ENCODE measurements around the gene SPDYC. TPM values are rescaled to one million over a fixed set of nuclear protein-coding genes. Genes with fewer than 3 reads are reported as not detected.
A peak's percentile ranks its signal among the peaks of the same experiment; 100 is the strongest.

SPDYC gene
- polyA plus RNA-seq, 2 donors, result not detected

- Histone ChIP-seq H3K27me3 (ENCODE audit: control insufficient read depth in 1 of 2, insufficient read depth in 2 of 2, low read length in 2 of 2) (no peaks in the 10 kb centered on the region), H3K36me3 (ENCODE audit: control insufficient read depth in 2 of 2, insufficient read depth in 2 of 2, low read length in 1 of 2) (peaks cover 22 to 52% of the 10 kb centered on the region in 2 donors), H3K27ac (ENCODE audit: low read depth in 2 of 2, low read length in 1 of 2) (no peak overlapping the region), H3K9me3 (ENCODE audit: control insufficient read depth in 2 of 2, insufficient read depth in 1 of 2, low read depth in 1 of 2, low read length in 1 of 2) (no peaks in the 10 kb centered on the region), H3K4me1 (ENCODE audit: control insufficient read depth in 2 of 2, insufficient read depth in 2 of 2, low read length in 1 of 2) (peaks cover 2 to 6% of the 10 kb centered on the region in 2 donors), H3K4me3 (ENCODE audit: low read depth in 1 of 2, low read length in 2 of 2) (no peak overlapping the region)
- 82 to 83% methylated on average over 10 of the region's 10 CpGs for WGBS, 2 donors
These were observed 19.2 kb downstream of the SPDYC start for GRCh38 chr11:65189191-65189590.

DNA sequence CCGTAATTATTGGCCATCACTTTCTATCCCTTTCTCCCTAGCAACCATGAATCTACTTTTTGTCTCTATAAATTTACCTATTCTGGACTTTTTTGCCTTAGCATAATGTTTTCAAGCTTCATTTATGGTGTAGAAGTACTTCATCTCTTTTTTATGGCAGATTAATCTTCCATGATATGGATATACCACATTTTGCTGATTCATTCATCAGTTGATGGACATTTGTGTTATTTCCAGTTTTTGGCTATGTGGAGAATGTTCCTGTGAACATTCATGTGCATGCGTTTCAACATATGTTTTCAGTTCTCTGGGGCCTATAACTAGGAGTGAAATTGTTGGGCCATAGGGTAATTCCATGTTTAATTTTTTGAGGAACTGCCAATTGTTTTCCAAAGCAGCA is 24.5 kb downstream of the SPDYC start:
- 92 to 96% methylated on average over 2 of the region's 2 CpGs for WGBS, 2 donors
- Histone ChIP-seq H3K4me3 (ENCODE audit: low read depth in 1 of 2, low read length in 2 of 2) (no peak overlapping the region), H3K36me3 (ENCODE audit: control insufficient read depth in 2 of 2, insufficient read depth in 2 of 2, low read length in 1 of 2) (peaks cover 7 to 13% of the 10 kb centered on the region in 2 donors)

GRCh38 chr11:65204143-65204542 is 34.1 kb downstream of the SPDYC start:
- Histone ChIP-seq H3K27me3 (ENCODE audit: control insufficient read depth in 1 of 2, insufficient read depth in 2 of 2, low read length in 2 of 2) (no peaks in the 10 kb centered on the region), H3K9me3 (ENCODE audit: control insufficient read depth in 2 of 2, insufficient read depth in 1 of 2, low read depth in 1 of 2, low read length in 1 of 2) (no peaks in the 10 kb centered on the region), H3K36me3 (ENCODE audit: control insufficient read depth in 2 of 2, insufficient read depth in 2 of 2, low read length in 1 of 2) (peaks cover 21 to 46% of the 10 kb centered on the region in 2 donors), H3K4me3 (ENCODE audit: low read depth in 1 of 2, low read length in 2 of 2) (no peak overlapping the region), H3K4me1 (ENCODE audit: control insufficient read depth in 2 of 2, insufficient read depth in 2 of 2, low read length in 1 of 2) (no peaks in the 10 kb centered on the region), H3K27ac (ENCODE audit: low read depth in 2 of 2, low read length in 1 of 2) (no peak overlapping the region)
- 95% methylated on average over 15 of the region's 15 CpGs for WGBS, 2 donors

More for the DNA sequence above, 24.5 kb downstream of the SPDYC start:
- Histone ChIP-seq H3K27me3 (ENCODE audit: control insufficient read depth in 1 of 2, insufficient read depth in 2 of 2, low read length in 2 of 2) (no peaks in the 10 kb centered on the region), H3K4me1 (ENCODE audit: control insufficient read depth in 2 of 2, insufficient read depth in 2 of 2, low read length in 1 of 2) (no peaks in the 10 kb centered on the region), H3K9me3 (ENCODE audit: control insufficient read depth in 2 of 2, insufficient read depth in 1 of 2, low read depth in 1 of 2, low read length in 1 of 2) (no peaks in the 10 kb centered on the region), H3K27ac (ENCODE audit: low read depth in 2 of 2, low read length in 1 of 2) (no peak overlapping the region)

DNA sequence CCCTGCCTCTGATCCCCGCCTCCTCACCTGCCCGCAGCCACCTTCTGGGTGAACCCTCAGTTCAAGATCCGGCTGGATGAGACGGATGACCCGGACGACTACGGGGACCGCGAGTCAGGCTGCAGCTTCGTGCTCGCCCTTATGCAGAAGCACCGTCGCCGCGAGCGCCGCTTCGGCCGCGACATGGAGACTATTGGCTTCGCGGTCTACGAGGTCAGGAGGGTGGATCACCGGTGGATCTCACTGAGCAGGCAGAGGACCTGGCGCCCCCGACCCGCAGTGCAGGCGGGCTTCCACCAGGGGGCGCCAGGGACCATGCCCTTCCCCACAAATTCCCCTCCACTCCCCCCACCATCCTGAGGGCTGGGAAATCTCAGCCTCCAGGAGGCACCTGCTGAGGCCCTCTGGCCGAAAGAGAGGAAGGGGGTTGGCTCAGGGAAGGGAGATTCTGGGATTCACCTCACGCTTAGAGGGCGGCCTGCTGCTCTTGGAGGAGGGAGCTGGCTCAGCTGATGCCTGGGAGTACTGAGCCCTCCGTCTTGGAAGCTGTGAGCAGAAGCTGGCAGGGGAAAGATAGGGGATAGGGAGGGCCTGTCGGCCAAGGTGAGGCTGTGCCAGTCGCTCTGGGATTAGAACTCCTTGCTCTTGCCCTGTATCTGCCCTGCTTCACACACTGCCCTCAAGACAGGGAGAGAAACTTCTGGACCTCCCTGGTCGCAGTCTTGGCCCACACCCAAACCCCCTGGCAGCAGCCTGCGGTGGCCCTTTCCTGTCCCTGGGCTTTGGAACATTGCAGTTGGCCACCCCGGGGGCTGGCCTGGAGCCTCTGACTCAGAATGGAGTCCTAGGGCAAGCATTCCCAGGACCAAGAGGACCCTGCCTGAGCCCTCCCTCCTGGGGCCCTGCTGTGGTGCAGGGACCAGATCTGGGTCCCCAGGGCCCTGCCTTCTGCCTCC is 34.9 kb downstream of the SPDYC start:
- no peaks in the 10 kb centered on the region for H3K27me3 ChIP-seq (ENCODE audit: control insufficient read depth in 1 of 2, insufficient read depth in 2 of 2, low read length in 2 of 2)
- H3K4me1 ChIP-seq (ENCODE audit: control insufficient read depth in 2 of 2, insufficient read depth in 2 of 2, low read length in 1 of 2), result no peaks in the 10 kb centered on the region
- H3K36me3 ChIP-seq (ENCODE audit: control insufficient read depth in 2 of 2, insufficient read depth in 2 of 2, low read length in 1 of 2), result peaks cover 18 to 53% of the 10 kb centered on the region in 2 donors
- H3K27ac ChIP-seq (ENCODE audit: low read depth in 2 of 2, low read length in 1 of 2), result no peak overlapping the region
- no peak overlapping the region for H3K4me3 ChIP-seq (ENCODE audit: low read depth in 1 of 2, low read length in 2 of 2)
- WGBS, 2 donors, result 69 to 72% methylated on average over 36 to 38 of the region's 38 CpGs
- no peaks in the 10 kb centered on the region for H3K9me3 ChIP-seq (ENCODE audit: control insufficient read depth in 2 of 2, insufficient read depth in 1 of 2, low read depth in 1 of 2, low read length in 1 of 2)

- Histone ChIP-seq H3K27ac (ENCODE audit: low read depth in 2 of 2, low read length in 1 of 2) (no peak overlapping the region), H3K4me1 (ENCODE audit: control insufficient read depth in 2 of 2, insufficient read depth in 2 of 2, low read length in 1 of 2) (no peaks in the 10 kb centered on the region), H3K27me3 (ENCODE audit: control insufficient read depth in 1 of 2, insufficient read depth in 2 of 2, low read length in 2 of 2) (no peaks in the 10 kb centered on the region), H3K36me3 (ENCODE audit: control insufficient read depth in 2 of 2, insufficient read depth in 2 of 2, low read length in 1 of 2) (peaks cover 24 to 57% of the 10 kb centered on the region in 2 donors), H3K9me3 (ENCODE audit: control insufficient read depth in 2 of 2, insufficient read depth in 1 of 2, low read depth in 1 of 2, low read length in 1 of 2) (no peaks in the 10 kb centered on the region), H3K4me3 (ENCODE audit: low read depth in 1 of 2, low read length in 2 of 2) (no peak overlapping the region)
- 73 to 81% methylated on average over 3 of the region's 3 CpGs for WGBS, 2 donors
These were observed 35.6 kb downstream of the SPDYC start for GRCh38 chr11:65205602-65205967.

- Histone ChIP-seq H3K4me3 (ENCODE audit: low read depth in 1 of 2, low read length in 2 of 2) (no peak overlapping the region), H3K27me3 (ENCODE audit: control insufficient read depth in 1 of 2, insufficient read depth in 2 of 2, low read length in 2 of 2) (no peaks in the 10 kb centered on the region), H3K9me3 (ENCODE audit: control insufficient read depth in 2 of 2, insufficient read depth in 1 of 2, low read depth in 1 of 2, low read length in 1 of 2) (no peaks in the 10 kb centered on the region), H3K36me3 (ENCODE audit: control insufficient read depth in 2 of 2, insufficient read depth in 2 of 2, low read length in 1 of 2) (peaks cover 32 to 64% of the 10 kb centered on the region in 2 donors), H3K27ac (ENCODE audit: low read depth in 2 of 2, low read length in 1 of 2) (no peak overlapping the region), H3K4me1 (ENCODE audit: control insufficient read depth in 2 of 2, insufficient read depth in 2 of 2, low read length in 1 of 2) (no peaks in the 10 kb centered on the region)
- WGBS, 2 donors, result 94 to 96% methylated on average over 17 of the region's 17 CpGs
These were observed 36.4 kb downstream of the SPDYC start for GRCh38 chr11:65206441-65206841.

DNA sequence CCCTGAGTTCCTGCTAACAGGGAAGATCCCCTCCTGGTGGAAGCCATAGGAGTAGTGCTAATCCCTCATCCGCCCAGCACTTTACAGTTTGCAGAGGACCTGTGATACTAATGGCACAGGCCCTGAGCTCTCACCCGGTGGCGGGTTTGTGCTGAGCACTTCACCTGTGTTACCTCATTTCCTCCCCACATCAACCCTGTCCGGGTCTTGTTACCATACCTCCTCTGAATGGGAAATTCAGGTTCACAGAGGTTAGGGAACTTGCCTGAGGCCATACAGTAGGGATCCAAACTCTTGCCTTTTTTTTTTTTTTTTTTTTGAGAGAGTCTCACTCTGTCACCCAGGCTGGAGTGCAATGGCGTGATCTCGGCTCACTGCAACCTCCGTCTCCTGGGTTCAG is 36.9 kb downstream of the SPDYC start:
- WGBS, 2 donors, result 87 to 90% methylated on average over 5 to 7 of the region's 7 CpGs
- Histone ChIP-seq H3K4me1 (ENCODE audit: control insufficient read depth in 2 of 2, insufficient read depth in 2 of 2, low read length in 1 of 2) (no peaks in the 10 kb centered on the region), H3K9me3 (ENCODE audit: control insufficient read depth in 2 of 2, insufficient read depth in 1 of 2, low read depth in 1 of 2, low read length in 1 of 2) (no peaks in the 10 kb centered on the region), H3K4me3 (ENCODE audit: low read depth in 1 of 2, low read length in 2 of 2) (no peak overlapping the region), H3K27ac (ENCODE audit: low read depth in 2 of 2, low read length in 1 of 2) (no peak overlapping the region), H3K36me3 (ENCODE audit: control insufficient read depth in 2 of 2, insufficient read depth in 2 of 2, low read length in 1 of 2) (peaks cover 33 to 67% of the 10 kb centered on the region in 2 donors), H3K27me3 (ENCODE audit: control insufficient read depth in 1 of 2, insufficient read depth in 2 of 2, low read length in 2 of 2) (no peaks in the 10 kb centered on the region)

- no peaks in the 10 kb centered on the region for H3K27me3 ChIP-seq (ENCODE audit: control insufficient read depth in 1 of 2, insufficient read depth in 2 of 2, low read length in 2 of 2)
- H3K36me3 ChIP-seq (ENCODE audit: control insufficient read depth in 2 of 2, insufficient read depth in 2 of 2, low read length in 1 of 2), result peaks cover 34 to 70% of the 10 kb centered on the region in 2 donors
- H3K27ac ChIP-seq (ENCODE audit: low read depth in 2 of 2, low read length in 1 of 2), result peak overlapping the region in 1 of 2 donors; percentile 22
- H3K4me3 ChIP-seq (ENCODE audit: low read depth in 1 of 2, low read length in 2 of 2), result no peak overlapping the region
- no peaks in the 10 kb centered on the region for H3K9me3 ChIP-seq (ENCODE audit: control insufficient read depth in 2 of 2, insufficient read depth in 1 of 2, low read depth in 1 of 2, low read length in 1 of 2)
- no peaks in the 10 kb centered on the region for H3K4me1 ChIP-seq (ENCODE audit: control insufficient read depth in 2 of 2, insufficient read depth in 2 of 2, low read length in 1 of 2)
- WGBS, 2 donors, result 87 to 89% methylated on average over 16 of the region's 16 CpGs
These were observed 38.1 kb downstream of the SPDYC start for GRCh38 chr11:65207918-65208784.

DNA sequence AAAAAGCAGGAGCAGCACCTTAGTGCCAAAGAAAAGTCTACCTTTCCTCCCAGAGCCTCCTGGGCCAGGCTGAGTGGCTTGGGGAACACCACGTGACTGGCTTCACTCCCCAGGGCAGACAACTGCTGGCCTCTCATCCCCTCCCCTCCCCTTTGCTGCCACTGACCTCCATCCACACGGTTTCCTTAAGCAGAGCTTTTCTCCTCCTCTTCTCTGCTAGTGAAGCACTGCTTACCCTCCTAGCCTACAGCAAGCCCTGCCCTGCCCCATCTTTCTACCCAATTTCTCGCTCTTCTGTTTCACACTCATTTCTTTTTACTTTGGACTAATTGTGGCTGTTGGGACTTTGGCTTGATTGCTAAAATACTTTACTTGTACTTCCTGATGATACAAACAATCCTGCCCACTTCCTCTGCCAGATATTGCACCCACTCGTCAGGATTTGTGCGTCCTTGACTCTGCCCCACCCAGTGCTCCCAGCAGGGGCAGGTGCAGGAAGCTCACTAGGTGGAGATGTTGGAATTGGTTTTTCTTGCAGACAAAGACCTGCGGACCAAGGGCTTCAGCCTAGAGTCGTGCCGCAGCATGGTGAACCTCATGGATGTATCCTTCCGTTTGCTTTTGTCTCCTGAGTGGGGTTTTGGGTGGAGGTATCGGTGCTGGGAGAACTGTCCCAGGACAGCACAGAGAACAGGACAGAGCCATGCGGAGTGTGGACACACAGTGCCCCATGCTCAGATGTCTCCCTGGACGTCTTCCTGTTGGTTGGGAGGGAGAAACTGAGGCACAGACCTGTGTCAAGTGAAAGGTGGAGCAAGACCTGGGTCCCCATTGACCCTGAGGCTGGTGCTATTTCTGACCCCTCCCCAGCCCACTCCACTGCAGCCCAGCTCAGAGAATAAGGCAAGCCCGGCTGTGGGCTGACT is 39.0 kb downstream of the SPDYC start:
- H3K36me3 ChIP-seq (ENCODE audit: control insufficient read depth in 2 of 2, insufficient read depth in 2 of 2, low read length in 1 of 2), result peaks cover 34 to 69% of the 10 kb centered on the region in 2 donors
- H3K27me3 ChIP-seq (ENCODE audit: control insufficient read depth in 1 of 2, insufficient read depth in 2 of 2, low read length in 2 of 2), result no peaks in the 10 kb centered on the region
- H3K9me3 ChIP-seq (ENCODE audit: control insufficient read depth in 2 of 2, insufficient read depth in 1 of 2, low read depth in 1 of 2, low read length in 1 of 2), result no peaks in the 10 kb centered on the region
- 67 to 75% methylated on average over 13 of the region's 13 CpGs for WGBS, 2 donors
- H3K4me3 ChIP-seq (ENCODE audit: low read depth in 1 of 2, low read length in 2 of 2), result no peak overlapping the region
- H3K27ac ChIP-seq (ENCODE audit: low read depth in 2 of 2, low read length in 1 of 2), result peak overlapping the region in 1 of 2 donors; percentile 26
- no peaks in the 10 kb centered on the region for H3K4me1 ChIP-seq (ENCODE audit: control insufficient read depth in 2 of 2, insufficient read depth in 2 of 2, low read length in 1 of 2)
